Urinary bladder (tissue), 4 donors: ENCODE measurements around the gene UBE4B. TPM values are rescaled to one million over a fixed set of nuclear protein-coding genes. Genes with fewer than 3 reads are reported as not detected.

ENCODE experiments used
- DNase-seq: peaks from one replicate; pipeline ENCODE4 v3.0.0-alpha.2; 2015; ENCODE audit errors: extremely low spot score
- H3K27ac ChIP-seq: one replicate; pipeline ENCODE4 v1.5.1; 2013; ENCODE audit warnings: low read depth, mild to moderate bottlenecking, moderate library complexity
- H3K36me3 ChIP-seq: one replicate; pipeline ENCODE4 v1.6.1; 2013; ENCODE audit warnings: mild to moderate bottlenecking, moderate library complexity; ENCODE audit not compliant: insufficient read depth
- H3K4me1 ChIP-seq: one replicate; pipeline ENCODE4 v1.6.1; 2013; ENCODE audit warnings: mild to moderate bottlenecking, moderate library complexity; ENCODE audit not compliant: insufficient read depth
- H3K4me3 ChIP-seq: one replicate; pipeline ENCODE4 v1.5.1; 2013; ENCODE audit warnings: low read depth, low read length
- WGBS: extraction: QIAGEN DNeasy Blood & Tissue Kit; methylation state at CpG from one replicate; pipeline ENCODE4 v1.1.7; 2013; 5-methylcytosine and 5-hydroxymethylcytosine counted together
- polyA plus RNA-seq: library from polyadenylated mRNA; stranded (reverse); fragments of 200-250 nt; gene quantifications from one replicate; pipeline ENCODE4 v1.2.3, GENCODE V29; 2013
- total RNA-seq: library from RNA; depleted of rRNA; stranded (reverse); fragments of >200 nt; gene quantifications from one replicate; pipeline ENCODE4 v1.2.3, GENCODE V29; 2014
- donor health status: healthy with polysubstance abuse.
- donor health status: healthy.

The UBE4B gene
- total and polyA plus RNA-seq, 2 donors, result 27.4 to 37.1 TPM

DNA sequence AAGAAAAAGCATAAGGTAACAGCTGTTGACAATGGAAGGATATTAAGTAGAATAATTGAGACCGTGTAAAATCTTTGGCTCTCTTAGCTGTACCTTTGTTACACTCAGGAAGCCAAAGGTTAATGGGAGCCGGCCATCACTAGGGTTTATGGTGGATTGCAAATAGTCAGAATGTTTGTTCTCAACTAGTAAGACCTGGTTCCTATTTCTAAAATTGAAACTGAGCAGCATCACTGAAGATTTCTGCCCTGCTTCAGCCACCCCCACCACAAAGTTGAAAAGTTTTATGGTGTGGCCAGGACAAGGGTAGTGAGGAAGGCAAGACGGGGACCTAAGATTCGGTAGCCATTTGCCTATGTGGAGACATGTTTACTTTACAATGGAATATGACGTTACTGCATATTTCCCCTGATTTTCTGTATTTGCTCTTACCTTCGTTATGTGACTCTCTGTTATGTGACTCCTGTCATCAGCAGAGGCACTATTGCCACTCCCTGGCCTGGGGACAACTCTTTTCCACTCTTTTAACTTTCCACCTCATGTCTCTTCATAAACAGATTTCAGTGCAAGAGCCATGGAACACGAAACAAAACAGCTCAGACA is 136.3 kb downstream of the UBE4B start:
- H3K36me3 ChIP-seq, result no peaks in the 10 kb centered on the region

DNA sequence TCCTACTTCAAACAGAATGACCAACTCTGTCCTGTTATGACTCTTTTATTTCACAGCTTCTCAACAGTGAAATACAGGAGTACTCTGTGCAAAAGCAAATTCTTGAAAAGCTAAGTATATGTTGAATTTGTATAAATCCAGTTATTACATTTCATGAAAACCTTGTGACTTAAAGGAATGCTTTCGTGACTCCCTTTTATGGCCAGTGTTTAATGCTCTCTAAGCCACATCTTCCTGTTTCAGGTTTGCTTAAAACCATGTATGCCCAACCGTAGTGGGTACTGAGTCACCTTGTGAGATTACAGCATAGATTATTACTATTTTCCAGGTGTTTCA is 137.4 kb downstream of the UBE4B start:
- 47% methylated on average over 2 of the region's 2 CpGs for WGBS
- Histone ChIP-seq H3K4me1 (no peaks in the 10 kb centered on the region), H3K4me3 (no peak overlapping the region), H3K36me3 (no peaks in the 10 kb centered on the region), H3K27ac (no peak overlapping the region)
- no peak for DNase-seq

More for the DNA sequence above, 136.3 kb downstream of the UBE4B start:
- DNase-seq, result no peak
- Histone ChIP-seq H3K27ac (no peak overlapping the region), H3K4me3 (no peak overlapping the region), H3K4me1 (no peaks in the 10 kb centered on the region)
- WGBS, result 79% methylated on average over 7 of the region's 7 CpGs

DNA sequence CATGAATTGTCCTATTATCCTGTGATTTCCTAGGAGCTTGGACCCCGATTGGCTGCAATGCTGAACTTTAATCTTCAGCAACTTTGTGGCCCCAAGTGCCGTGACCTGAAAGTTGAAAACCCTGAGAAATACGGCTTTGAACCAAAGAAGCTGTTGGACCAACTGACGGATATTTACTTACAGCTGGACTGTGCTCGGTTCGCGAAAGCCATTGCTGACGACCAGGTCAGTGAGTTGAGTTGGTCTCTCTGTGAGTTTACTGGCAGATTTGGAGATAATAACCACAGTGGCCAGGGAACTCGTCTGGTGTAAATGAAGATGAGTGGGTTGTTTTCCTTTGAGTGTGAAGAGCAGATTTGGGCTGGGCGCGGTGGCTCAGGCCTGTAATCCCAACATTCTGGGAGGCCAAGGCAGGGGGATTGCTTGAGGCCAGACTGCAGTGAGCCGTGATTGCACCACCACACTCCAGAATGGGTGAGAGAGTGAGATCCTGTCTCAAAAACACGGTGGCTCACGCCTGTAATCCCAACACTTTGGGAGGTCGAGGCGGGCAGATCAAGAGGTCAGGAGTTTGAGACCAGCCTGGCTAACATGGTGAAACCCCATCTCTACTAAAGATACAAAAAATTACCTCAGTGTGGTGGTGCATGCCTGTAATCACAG is 138.5 kb downstream of the UBE4B start:
- no peaks in the 10 kb centered on the region for H3K4me1 ChIP-seq

DNA sequence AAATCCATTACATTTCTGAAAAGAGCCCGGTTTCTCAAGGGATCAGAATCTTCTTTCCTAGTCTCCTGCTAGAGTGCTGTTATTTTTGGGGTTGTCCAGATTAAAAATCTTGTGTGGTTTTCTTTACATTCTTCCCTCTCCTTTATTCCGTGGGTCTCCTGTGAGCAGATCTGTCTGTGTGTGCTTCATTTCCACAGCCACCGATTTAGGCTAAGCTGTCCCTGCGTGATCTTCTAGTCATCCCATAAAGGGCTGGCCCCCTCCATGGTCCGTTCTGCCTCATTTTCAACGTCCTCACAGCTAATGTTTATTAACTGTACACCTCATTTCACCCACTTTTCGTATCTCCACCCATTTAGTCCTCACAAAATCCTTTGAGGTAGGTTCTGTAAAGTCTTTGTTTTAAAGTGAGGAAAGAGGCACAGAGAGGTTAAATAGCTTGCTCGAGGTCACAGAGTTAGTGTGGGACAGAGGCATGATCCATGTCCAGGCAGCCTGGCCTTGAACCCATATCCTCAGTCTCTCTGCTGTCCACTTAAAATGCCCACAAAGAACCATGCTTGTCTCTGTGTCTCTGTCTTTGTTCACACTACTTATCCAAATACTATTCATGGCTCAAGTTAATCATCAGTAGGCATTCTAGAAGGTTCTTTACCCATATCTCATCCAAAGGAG is 139.4 kb downstream of the UBE4B start:
- Histone ChIP-seq H3K27ac (no peak overlapping the region), H3K4me3 (no peak overlapping the region), H3K36me3 (no peaks in the 10 kb centered on the region), H3K4me1 (no peaks in the 10 kb centered on the region)
- DNase-seq, result no peak
- WGBS, result 92% methylated on average over 8 of the region's 8 CpGs

More for the DNA sequence above, 138.5 kb downstream of the UBE4B start:
- 66% methylated on average over 16 of the region's 16 CpGs for WGBS
- Histone ChIP-seq H3K4me3 (no peak overlapping the region), H3K36me3 (no peaks in the 10 kb centered on the region), H3K27ac (no peak overlapping the region)
- no peak for DNase-seq

DNA sequence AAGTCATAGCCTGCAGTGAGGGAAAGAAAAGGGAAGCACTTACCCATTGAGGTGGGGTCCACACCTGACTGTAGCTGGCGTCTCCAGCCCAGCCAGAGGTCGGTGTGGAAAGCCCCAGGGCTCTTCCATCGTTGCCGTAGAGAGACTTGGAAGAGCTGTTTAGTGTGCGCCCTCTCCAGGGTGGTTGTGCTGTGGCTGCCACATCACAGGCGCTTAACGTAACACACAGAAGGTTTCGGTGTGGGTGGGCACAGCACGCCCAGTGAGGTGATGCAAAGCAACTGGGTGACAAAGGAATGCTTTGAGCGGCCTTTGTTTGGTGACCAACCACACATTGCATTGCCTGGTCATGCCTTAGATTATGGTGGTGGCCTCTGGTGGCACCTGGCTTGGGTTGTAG is 140.8 kb downstream of the UBE4B start:
- Histone ChIP-seq H3K27ac (no peak overlapping the region), H3K4me1 (no peaks in the 10 kb centered on the region), H3K4me3 (no peak overlapping the region), H3K36me3 (no peaks in the 10 kb centered on the region)
- 92% methylated on average over 10 of the region's 10 CpGs for WGBS
- no peak for DNase-seq

DNA sequence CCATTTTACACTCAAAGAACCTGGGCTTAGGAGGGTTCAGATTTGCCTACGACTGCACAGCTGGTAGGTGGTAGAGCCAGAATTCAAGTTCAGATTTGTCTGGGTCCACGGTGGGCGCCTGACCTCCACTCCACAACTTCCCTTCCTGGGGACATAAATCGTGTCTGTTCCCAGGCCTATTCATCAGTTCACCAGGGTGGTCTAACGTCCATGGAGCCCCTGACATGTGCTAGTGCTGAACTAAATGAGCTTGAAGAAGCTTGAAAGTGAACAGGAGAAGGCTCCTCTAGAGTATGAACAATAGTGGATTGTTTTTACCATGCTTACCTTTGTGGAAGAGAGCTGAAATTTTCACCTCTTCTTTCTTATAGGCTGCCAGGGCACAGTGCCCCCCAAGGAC is 145.1 kb downstream of the UBE4B start:
- no peaks in the 10 kb centered on the region for H3K4me1 ChIP-seq
- WGBS, result 58% methylated on average over 5 of the region's 5 CpGs
- peaks cover 3% of the 10 kb centered on the region for H3K36me3 ChIP-seq
- H3K4me3 ChIP-seq, result no peak overlapping the region
- no peak for DNase-seq
- H3K27ac ChIP-seq, result no peak overlapping the region

DNA sequence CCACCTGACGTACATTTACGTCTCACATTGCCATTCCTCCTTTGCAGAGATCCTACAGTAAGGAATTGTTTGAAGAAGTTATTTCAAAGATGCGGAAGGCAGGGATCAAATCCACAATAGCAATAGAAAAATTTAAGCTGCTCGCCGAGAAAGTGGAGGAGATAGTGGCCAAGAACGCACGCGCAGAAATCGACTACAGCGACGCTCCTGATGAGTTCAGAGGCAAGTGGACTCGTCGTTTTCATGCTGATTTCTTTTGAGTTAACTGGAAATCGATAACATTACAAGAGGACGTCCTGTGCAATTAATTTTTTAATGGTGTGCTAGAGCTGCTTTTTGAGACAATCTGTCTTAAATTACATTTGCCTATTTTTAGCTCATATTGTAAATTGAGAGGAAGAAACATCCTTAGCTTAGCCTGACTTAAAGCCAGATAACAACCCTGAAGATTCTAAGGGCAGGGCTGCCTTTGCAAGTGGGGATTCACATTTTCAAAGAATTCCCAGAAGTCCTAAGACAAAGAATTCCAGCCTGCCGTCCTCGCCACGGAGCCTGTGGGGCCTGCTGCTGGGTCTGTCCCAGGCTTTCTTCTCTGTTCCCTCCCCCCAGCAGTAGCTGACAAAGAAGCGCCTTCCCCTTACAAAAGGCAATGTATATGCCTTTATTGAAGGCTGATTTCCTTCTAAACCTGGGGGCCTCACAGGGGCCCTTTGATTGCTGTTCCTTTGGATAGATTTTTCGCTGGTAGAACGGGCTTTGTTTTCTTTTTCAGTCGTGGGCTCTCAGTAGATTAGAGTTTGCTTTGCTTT is 146.0 kb downstream of the UBE4B start:
- WGBS, result 35% methylated on average over 22 of the region's 22 CpGs
- Histone ChIP-seq H3K4me3 (no peak overlapping the region), H3K27ac (no peak overlapping the region), H3K4me1 (no peaks in the 10 kb centered on the region), H3K36me3 (peaks cover 3% of the 10 kb centered on the region)
- no peak for DNase-seq

DNA sequence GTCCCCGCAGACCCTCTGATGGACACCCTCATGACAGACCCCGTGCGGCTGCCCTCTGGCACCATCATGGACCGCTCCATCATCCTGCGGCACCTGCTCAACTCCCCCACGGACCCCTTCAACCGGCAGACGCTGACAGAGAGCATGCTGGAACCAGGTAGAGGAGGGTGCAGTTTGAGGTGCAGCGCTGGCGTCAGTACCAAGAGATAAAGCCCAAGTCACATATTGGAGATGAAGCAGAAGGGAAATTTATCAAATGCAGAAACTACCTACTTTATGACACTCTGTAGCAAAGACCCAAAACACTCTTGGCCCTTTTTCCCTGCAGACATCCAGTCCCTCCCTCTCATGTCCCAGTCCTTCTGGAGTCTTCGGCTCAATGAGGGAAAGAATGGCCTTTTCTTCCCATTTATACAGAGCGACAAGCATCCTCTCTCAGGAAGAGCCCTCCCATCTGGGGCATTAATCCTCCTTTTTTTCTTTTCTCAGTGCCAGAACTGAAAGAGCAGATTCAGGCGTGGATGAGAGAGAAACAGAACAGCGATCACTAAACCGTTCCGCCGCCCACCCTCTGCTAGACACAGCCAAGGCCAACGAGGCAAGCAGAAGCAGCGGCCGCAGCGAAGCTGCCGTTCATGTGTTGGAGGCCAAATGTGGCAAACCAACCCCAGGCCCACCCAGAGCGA is 146.8 kb downstream of the UBE4B start:
- DNase-seq, result no peak
- Histone ChIP-seq H3K4me1 (no peaks in the 10 kb centered on the region), H3K27ac (no peak overlapping the region), H3K4me3 (no peak overlapping the region), H3K36me3 (peaks cover 3% of the 10 kb centered on the region)
- 78% methylated on average over 23 of the region's 23 CpGs for WGBS

DNA sequence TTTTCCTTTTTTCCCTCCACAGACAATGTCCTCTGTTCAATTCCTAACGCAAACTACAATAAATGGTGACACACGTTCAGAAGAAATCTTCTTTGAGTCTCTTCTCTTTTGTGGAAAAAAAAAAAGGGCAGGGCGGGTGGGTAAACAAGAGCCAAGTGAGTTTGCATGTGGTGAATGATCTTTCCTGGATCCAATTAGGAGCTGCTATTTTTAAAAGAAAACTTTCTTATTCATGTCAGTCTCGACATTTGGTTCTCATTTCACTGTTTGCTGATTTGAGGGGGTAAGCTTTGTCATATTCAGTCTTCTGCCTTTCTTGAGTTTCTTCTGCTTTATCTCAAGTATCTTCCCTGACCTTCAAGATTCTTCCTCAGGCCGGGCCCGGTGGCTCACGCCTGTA is 148.4 kb downstream of the UBE4B start:
- no peak for DNase-seq
- no peaks in the 10 kb centered on the region for H3K4me1 ChIP-seq
- peaks cover 3% of the 10 kb centered on the region for H3K36me3 ChIP-seq
- no peak overlapping the region for H3K4me3 ChIP-seq
- WGBS, result 89% methylated on average over 7 of the region's 7 CpGs
- no peak overlapping the region for H3K27ac ChIP-seq

DNA sequence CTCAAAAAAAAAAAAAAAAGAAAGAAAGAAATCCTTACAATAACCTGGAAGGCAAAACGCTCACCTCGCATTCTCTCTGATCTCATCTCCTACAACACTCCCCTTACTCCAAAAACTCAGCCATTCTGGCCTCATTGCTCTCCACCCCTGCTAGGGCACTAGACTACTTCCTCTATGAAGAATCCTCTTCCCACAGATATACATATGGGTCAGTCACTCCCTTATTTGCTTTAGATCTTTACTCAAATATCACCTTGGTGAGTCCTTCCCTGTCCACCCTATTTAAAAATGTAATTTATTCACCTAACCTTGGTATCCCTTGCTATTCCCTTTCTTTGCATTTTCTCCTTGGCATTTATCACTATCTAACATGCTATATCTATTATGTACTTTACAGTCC is 153.0 kb downstream of the UBE4B start:
- H3K4me1 ChIP-seq, result no peaks in the 10 kb centered on the region
- DNase-seq, result no peak
- no peaks in the 10 kb centered on the region for H3K36me3 ChIP-seq
- no peak overlapping the region for H3K4me3 ChIP-seq
- H3K27ac ChIP-seq, result no peak overlapping the region
- 90% methylated on average over 2 of the region's 2 CpGs for WGBS

DNA sequence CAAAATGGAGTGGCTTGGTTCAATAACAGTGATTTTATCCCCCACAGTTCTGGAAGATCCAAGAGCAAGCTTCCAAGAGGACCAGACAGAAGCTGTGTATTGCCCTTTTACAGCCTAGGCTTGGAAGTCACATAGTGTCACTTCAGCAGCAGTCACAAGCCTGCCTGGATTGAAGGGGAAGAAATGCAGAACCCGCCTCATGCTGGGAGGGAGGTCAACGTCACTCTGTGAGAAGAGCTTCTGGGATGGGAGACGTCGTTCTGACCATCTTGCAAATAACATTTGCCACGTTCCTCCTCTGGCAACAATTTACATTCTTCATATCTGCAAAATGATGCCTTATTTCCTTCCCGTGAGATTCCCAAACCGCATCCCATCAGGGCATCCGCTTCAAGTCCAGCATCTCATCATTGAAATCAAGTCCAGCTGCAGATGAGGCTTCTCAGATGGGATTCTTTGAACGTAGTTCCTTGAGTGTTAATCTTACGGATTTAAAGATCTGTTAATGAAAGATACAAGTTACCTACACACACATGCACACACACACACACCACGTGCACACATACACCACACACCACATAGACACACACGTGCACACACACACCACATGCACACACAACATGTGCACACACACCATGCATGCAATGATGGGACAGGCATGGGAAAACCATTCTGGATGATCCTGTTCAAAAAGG is 153.7 kb downstream of the UBE4B start:
- no peaks in the 10 kb centered on the region for H3K36me3 ChIP-seq
- H3K4me3 ChIP-seq, result no peak overlapping the region
- H3K4me1 ChIP-seq, result no peaks in the 10 kb centered on the region
- DNase-seq, result no peak
- no peak overlapping the region for H3K27ac ChIP-seq
- WGBS, result 77% methylated on average over 12 of the region's 12 CpGs

DNA sequence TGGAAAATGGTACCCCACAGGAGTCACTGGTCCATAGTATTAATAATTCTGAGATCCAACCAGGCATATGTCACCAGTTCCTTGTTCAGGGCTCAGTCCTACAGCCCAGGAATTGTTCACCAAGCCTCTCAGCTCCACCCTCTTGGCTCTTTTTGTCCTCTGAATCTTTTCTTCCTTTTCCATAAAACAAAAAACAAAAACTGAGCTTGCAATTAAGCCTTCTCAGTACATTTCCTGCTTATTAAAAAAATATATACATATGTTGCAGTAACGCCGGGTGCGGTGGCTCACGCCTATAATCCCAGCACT is 154.2 kb downstream of the UBE4B start:
- no peaks in the 10 kb centered on the region for H3K4me1 ChIP-seq
- no peak for DNase-seq
- H3K36me3 ChIP-seq, result no peaks in the 10 kb centered on the region
- 96% methylated on average over 4 of the region's 4 CpGs for WGBS
- H3K4me3 ChIP-seq, result no peak overlapping the region
- H3K27ac ChIP-seq, result no peak overlapping the region

DNA sequence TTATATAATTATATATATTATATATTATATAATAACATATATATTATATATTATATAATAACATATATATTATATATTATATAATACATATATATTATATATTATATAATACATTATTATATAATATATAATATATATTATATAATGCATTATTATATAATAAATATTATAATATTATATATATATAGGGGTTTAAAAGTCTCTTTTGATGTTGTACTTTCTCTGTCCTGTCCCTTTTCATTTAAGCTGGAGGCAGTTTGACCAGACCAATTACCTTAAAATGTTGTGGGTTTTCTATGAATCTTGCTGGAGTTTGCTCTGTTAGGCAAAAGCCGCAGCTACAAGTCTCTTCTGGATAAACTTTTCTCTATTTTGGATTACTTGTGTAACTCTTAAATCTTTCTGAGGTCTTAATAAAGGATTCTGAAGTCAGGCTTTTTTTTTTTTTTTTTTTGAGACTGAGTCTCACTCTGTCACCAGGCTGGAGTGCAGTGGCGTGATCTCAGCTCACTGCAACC is 155.4 kb downstream of the UBE4B start:
- DNase-seq, result no peak
- WGBS, result 98% methylated on average over 2 of the region's 2 CpGs
- no peaks in the 10 kb centered on the region for H3K4me1 ChIP-seq
- H3K27ac ChIP-seq, result no peak overlapping the region
- H3K4me3 ChIP-seq, result no peak overlapping the region
- H3K36me3 ChIP-seq, result no peaks in the 10 kb centered on the region
